Adrenal gland (tissue), 12 donors: Measurements from ENCODE around the gene CAMTA1. TPM values are rescaled to one million over a fixed set of nuclear protein-coding genes. Genes with fewer than 3 reads are reported as not detected.

Source experiments
- DNase-seq, 7 donors: peaks; one replicate each; pipeline ENCODE4 v3.0.0-alpha.2; 2019 to 2020
- H3K27ac ChIP-seq, 5 donors: fragments of 200-600 bp; sonication (generic) in 4 of 5; 1 replicate in 3 of 5; 2 replicates in 2 of 5; pipeline versions ENCODE4 v1.5.1 to v1.8.0; 2016 to 2020; ENCODE audit warnings: mild to moderate bottlenecking in 1 of 5
- H3K27me3 ChIP-seq: fragments of 200-600 bp; 2 replicates; pipeline ENCODE4 v1.8.0; 2021
- H3K36me3 ChIP-seq, 2 donors: fragments of 200-600 bp; replicated peaks in 1 of 2; 1 replicate in 1 of 2; 2 replicates in 1 of 2; pipeline versions ENCODE4 v1.5.1 to v1.8.0; 2018 to 2022
- H3K4me1 ChIP-seq, 2 donors: fragments of 200-600 bp; replicated peaks in 1 of 2; 1 replicate in 1 of 2; 2 replicates in 1 of 2; pipeline versions ENCODE4 v1.5.1 to v1.8.0; 2018 to 2021
- H3K4me3 ChIP-seq, 4 donors: fragments of 200-600 bp; sonication (generic) in 3 of 4; one replicate each; pipeline ENCODE4 v1.5.1; 2016 to 2018
- H3K9me3 ChIP-seq, 3 donors: fragments of 200-600 bp; sonication (generic) in 1 of 3; replicated peaks in 1 of 3; 1 replicate in 2 of 3; 2 replicates in 1 of 3; pipeline versions ENCODE4 v1.5.1 to v1.8.0; 2016 to 2021
- POLR2A ChIP-seq, 2 donors: fragments of 450-650 bp; IDR thresholded peaks; one replicate each; pipeline ENCODE4 v1.6.1; 2017; ENCODE audit warnings: antibody characterized with exemption in 2 of 2, mild to moderate bottlenecking in 2 of 2, moderate library complexity in 1 of 2
- WGBS, 4 donors: extraction: QIAGEN DNeasy Blood & Tissue Kit in 2 of 4; methylation state at CpG; one replicate each; pipeline versions ENCODE4 v1.1.5 to v1.1.7; 2013 to 2017; 5-methylcytosine and 5-hydroxymethylcytosine counted together
- intact Hi-C, 2 donors: fragments of 100-400 bp; cut with DNase I; formaldehyde crosslinking; loops; one replicate each; pipeline versions ENCODE4 v1.14.1 to v1.15.0; 2022 to 2023
- polyA plus RNA-seq, 3 donors: library from polyadenylated mRNA; stranded (reverse); fragments of 200-250 nt in 2 of 3; fragments of 350-450 nt in 1 of 3; fragmentation: Illumina TruSeq in 1 of 3; extraction: RNeasy Lipid Tissue Mini Kit (QIAGEN cat#74804) in 1 of 3; gene quantifications; one replicate each; pipeline ENCODE4 v1.2.3, GENCODE V29; 2013 to 2014
- total RNA-seq, 9 donors: library from RNA; depleted of rRNA in 4 of 9; stranded (reverse); fragments of >200 nt in 4 of 9; fragments of 120-200 nt in 1 of 9; fragmentation: NEBNext Ultra II Directional in 1 of 9; extraction: Animal tissue kit (Norgen Biotek cat#: 25700) in 1 of 9; gene quantifications; one replicate each; pipeline versions ENCODE4 v1.1.0 to v1.2.4, GENCODE V29; 2013 to 2023
- TF ChIP-seq, protein P1 (sequence below), 6 experiments: fragments of 450-650 bp in 4 of 6; fragments of 200-600 bp in 2 of 6; sonication (generic) in 1 of 6; IDR thresholded peaks; 1 replicate in 5 of 6; 2 replicates in 1 of 6; pipeline versions ENCODE4 v1.5.1 to v1.8.0; 2016 to 2021; ENCODE audit warnings: antibody characterized with exemption in 6 of 6, mild to moderate bottlenecking in 2 of 6, moderate library complexity in 1 of 6
- donor health status: healthy with polysubstance abuse.
- donor health status: Bipolar disorder and iron deficiency.
- donor health status: DM: yes; HTN: yes; CAD: no.
- donor health status: DM: no; HTN: no; CAD: no.
- donor health status: DM: no; HTN: no; CAD: no.
- donor health status: DM: yes; HTN: yes; CAD: no.

CAMTA1 gene
- total and polyA plus RNA-seq, 12 donors = 62.9 to 141 (median 96.9) TPM

- no peak overlapping the region for H3K27ac ChIP-seq
- H3K9me3 ChIP-seq = no peaks in the 10 kb centered on the region
- TF ChIP-seq, protein P1, sequence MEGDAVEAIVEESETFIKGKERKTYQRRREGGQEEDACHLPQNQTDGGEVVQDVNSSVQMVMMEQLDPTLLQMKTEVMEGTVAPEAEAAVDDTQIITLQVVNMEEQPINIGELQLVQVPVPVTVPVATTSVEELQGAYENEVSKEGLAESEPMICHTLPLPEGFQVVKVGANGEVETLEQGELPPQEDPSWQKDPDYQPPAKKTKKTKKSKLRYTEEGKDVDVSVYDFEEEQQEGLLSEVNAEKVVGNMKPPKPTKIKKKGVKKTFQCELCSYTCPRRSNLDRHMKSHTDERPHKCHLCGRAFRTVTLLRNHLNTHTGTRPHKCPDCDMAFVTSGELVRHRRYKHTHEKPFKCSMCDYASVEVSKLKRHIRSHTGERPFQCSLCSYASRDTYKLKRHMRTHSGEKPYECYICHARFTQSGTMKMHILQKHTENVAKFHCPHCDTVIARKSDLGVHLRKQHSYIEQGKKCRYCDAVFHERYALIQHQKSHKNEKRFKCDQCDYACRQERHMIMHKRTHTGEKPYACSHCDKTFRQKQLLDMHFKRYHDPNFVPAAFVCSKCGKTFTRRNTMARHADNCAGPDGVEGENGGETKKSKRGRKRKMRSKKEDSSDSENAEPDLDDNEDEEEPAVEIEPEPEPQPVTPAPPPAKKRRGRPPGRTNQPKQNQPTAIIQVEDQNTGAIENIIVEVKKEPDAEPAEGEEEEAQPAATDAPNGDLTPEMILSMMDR (IDR thresholded peaks at IDR 0.05) = no peak
- TF ChIP-seq POLR2A (IDR thresholded peaks at IDR 0.05) = no peak
- WGBS, 4 donors = 61 to 83% (median 66%) methylated on average over 4 of the region's 4 CpGs
- DNase-seq = no peak
- no peaks in the 10 kb centered on the region for H3K27me3 ChIP-seq
- H3K4me1 ChIP-seq = no peaks in the 10 kb centered on the region
- no peak overlapping the region for H3K4me3 ChIP-seq
- intact Hi-C loops = no loop called here
- no peaks in the 10 kb centered on the region for H3K36me3 ChIP-seq
Measured at GRCh38 chr1:6972399-6972798, 187.1 kb downstream of the CAMTA1 start.

GRCh38 chr1:6975331-6976043 lies 190.2 kb downstream of the CAMTA1 start:
- no peaks in the 10 kb centered on the region for H3K36me3 ChIP-seq
- H3K27ac ChIP-seq = no peak overlapping the region
- intact Hi-C loops = no loop called here
- H3K9me3 ChIP-seq = no peaks in the 10 kb centered on the region
- TF ChIP-seq, protein P1 (IDR thresholded peaks at IDR 0.05) = no peak
- no peak for TF ChIP-seq POLR2A (IDR thresholded peaks at IDR 0.05)
- 83 to 88% (median 86%) methylated on average over 16 of the region's 16 CpGs for WGBS, 4 donors
- no peaks in the 10 kb centered on the region for H3K4me1 ChIP-seq
- no peaks in the 10 kb centered on the region for H3K27me3 ChIP-seq
- no peak overlapping the region for H3K4me3 ChIP-seq
- DNase-seq = no peak

GRCh38 chr1:6976044-6976375 lies 190.8 kb downstream of the CAMTA1 start:
- H3K9me3 ChIP-seq = no peaks in the 10 kb centered on the region
- TF ChIP-seq POLR2A (IDR thresholded peaks at IDR 0.05) = no peak
- TF ChIP-seq, protein P1 (IDR thresholded peaks at IDR 0.05) = no peak
- 74 to 82% (median 77%) methylated on average over 6 of the region's 6 CpGs for WGBS, 4 donors
- H3K4me3 ChIP-seq = no peak overlapping the region
- intact Hi-C loops = no loop called here
- H3K4me1 ChIP-seq = no peaks in the 10 kb centered on the region
- H3K27me3 ChIP-seq = no peaks in the 10 kb centered on the region
- H3K27ac ChIP-seq = no peak overlapping the region
- DNase-seq = no peak
- H3K36me3 ChIP-seq = no peaks in the 10 kb centered on the region

- H3K4me1 ChIP-seq = no peaks in the 10 kb centered on the region
- no peaks in the 10 kb centered on the region for H3K9me3 ChIP-seq
- H3K4me3 ChIP-seq = no peak overlapping the region
- no peak for TF ChIP-seq POLR2A (IDR thresholded peaks at IDR 0.05)
- TF ChIP-seq, protein P1 (IDR thresholded peaks at IDR 0.05) = no peak
- H3K36me3 ChIP-seq = no peaks in the 10 kb centered on the region
- intact Hi-C loops = no loop called here
- H3K27me3 ChIP-seq = no peaks in the 10 kb centered on the region
- WGBS, 4 donors = 70 to 84% (median 76%) methylated on average over 4 to 5 of the region's 5 CpGs
- H3K27ac ChIP-seq = no peak overlapping the region
- no peak for DNase-seq
Measured at GRCh38 chr1:6979003-6979613, 193.9 kb downstream of the CAMTA1 start.
